OCI-LY7 (cell line): ENCODE results near the gene OR51G2.

ENCODE experiments used
- CTCF ChIP-seq: fragments of 200-600 bp; sonication (generic); conservative IDR thresholded peaks from 2 replicates; pipeline ENCODE4 v1.5.1; 2014; ENCODE audit warnings: mild to moderate bottlenecking, antibody characterized with exemption, low read length, moderate library complexity, mixed read lengths
- EZH2phosphoT487 ChIP-seq: fragments of 200-600 bp; sonication (generic); IDR thresholded peaks from 2 replicates; pipeline ENCODE4 v1.6.1; 2018; ENCODE audit warnings: low read depth, borderline replicate concordance, mild to moderate bottlenecking, mixed run types, antibody characterized with exemption, low read length, moderate library complexity, mixed read lengths

GRCh38 chr11:4932751-4933150 lies 13.6 kb upstream of the OR51G2 start:
- TF ChIP-seq CTCF (no peak), EZH2phosphoT487 (no peak)
